ENCODE results near the gene TAP2. TPM values are rescaled to one million over a fixed set of nuclear protein-coding genes. Genes with fewer than 3 reads are reported as not detected.

Gene TAP2
- total RNA-seq, 1 experiment from 2014 or later = 59.9 TPM

GRCh38 chr6:32867554-32868256 is 29.2 kb upstream of the TAP2 start (continued):
- TF ChIP-seq ZBTB33 (IDR thresholded peaks at IDR 0.05; ENCODE audit: extremely low read depth, insufficient replicate concordance, low read length) (no peak), ELF1 (IDR thresholded peaks at IDR 0.05; ENCODE audit: borderline replicate concordance, low read depth) (no peak), CEBPB (IDR thresholded peaks at IDR 0.05; ENCODE audit: low read depth) (no peak)

GRCh38 chr6:32867022-32867477 is 28.5 kb upstream of the TAP2 start:
- no peak for TF ChIP-seq ELF1 (IDR thresholded peaks at IDR 0.05; ENCODE audit: borderline replicate concordance, low read depth)
- no peak for TF ChIP-seq EGR1 (IDR thresholded peaks at IDR 0.05; ENCODE audit: low read depth)
- TF ChIP-seq, protein P1, sequence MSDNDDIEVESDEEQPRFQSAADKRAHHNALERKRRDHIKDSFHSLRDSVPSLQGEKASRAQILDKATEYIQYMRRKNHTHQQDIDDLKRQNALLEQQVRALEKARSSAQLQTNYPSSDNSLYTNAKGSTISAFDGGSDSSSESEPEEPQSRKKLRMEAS (IDR thresholded peaks at IDR 0.05) = no peak
- TF ChIP-seq, protein P2, sequence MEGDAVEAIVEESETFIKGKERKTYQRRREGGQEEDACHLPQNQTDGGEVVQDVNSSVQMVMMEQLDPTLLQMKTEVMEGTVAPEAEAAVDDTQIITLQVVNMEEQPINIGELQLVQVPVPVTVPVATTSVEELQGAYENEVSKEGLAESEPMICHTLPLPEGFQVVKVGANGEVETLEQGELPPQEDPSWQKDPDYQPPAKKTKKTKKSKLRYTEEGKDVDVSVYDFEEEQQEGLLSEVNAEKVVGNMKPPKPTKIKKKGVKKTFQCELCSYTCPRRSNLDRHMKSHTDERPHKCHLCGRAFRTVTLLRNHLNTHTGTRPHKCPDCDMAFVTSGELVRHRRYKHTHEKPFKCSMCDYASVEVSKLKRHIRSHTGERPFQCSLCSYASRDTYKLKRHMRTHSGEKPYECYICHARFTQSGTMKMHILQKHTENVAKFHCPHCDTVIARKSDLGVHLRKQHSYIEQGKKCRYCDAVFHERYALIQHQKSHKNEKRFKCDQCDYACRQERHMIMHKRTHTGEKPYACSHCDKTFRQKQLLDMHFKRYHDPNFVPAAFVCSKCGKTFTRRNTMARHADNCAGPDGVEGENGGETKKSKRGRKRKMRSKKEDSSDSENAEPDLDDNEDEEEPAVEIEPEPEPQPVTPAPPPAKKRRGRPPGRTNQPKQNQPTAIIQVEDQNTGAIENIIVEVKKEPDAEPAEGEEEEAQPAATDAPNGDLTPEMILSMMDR (IDR thresholded peaks at IDR 0.05 in 2 of 3, conservative IDR thresholded peaks at IDR 0.05 in 1 of 3; ENCODE audit: borderline replicate concordance in 1 of 3, insufficient read depth in 1 of 3, low read depth in 2 of 3, low read length in 2 of 3) = no peak
- no peak for TF ChIP-seq SP1 (IDR thresholded peaks at IDR 0.05; ENCODE audit: low read depth)
- TF ChIP-seq EZH2phosphoT487 (IDR thresholded peaks at IDR 0.05; ENCODE audit: borderline replicate concordance) = no peak
- no peak for TF ChIP-seq YY1 (IDR thresholded peaks at IDR 0.05; ENCODE audit: extremely low read depth, insufficient replicate concordance, low read depth, low read length)
- TF ChIP-seq FOSL1 (IDR thresholded peaks at IDR 0.05; ENCODE audit: low read depth) = no peak
- no peak for TF ChIP-seq EZH2 (IDR thresholded peaks at IDR 0.05)
- peaks cover 0 to 5% of the 10 kb centered on the region in 2 experiments; a peak in 2 of 4 replicates for H3K4me1 ChIP-seq (ENCODE audit: control insufficient read depth in 1 of 2, insufficient read depth in 2 of 2, low read length in 2 of 2)
- no peak overlapping the region for H3K27ac ChIP-seq (ENCODE audit: low read depth, low read length)
- H4K20me1 ChIP-seq (ENCODE audit: insufficient read depth) = no peaks in the 10 kb centered on the region
- no peak overlapping the region for H3K9ac ChIP-seq (ENCODE audit: low read length)
- H3K27me3 ChIP-seq (ENCODE audit: insufficient read depth, low read length) = no peaks in the 10 kb centered on the region
- no peak overlapping the region for H3K4me2 ChIP-seq (ENCODE audit: low read length)
- RAD21 ChIA-PET (ENCODE audit: low non-redundant PET in 1 of 2, low total read pairs in 2 of 2, uncharacterized antibody in 2 of 2, unreplicated experiment in 2 of 2) = interaction anchor here (0.7 to 1.8 kb wide), 2 partner anchors 29 kb away, joined by 4 to 36 read pairs; partner anchors contain the start of gene TAP2 (in 1 of the 2)
- POLR2A ChIA-PET = interaction anchor here (0.7 to 3.1 kb wide), 2 partner anchors 29 to 53 kb away, joined by 4 to 23 read pairs; partner anchors contain the start of gene TAP2
- CTCF ChIA-PET = interaction anchor here (1.1 to 6.5 kb wide), 8 partner anchors 28 to 104 kb away, joined by 3 to 189 read pairs (median 6); partner anchors contain the start of genes HLA-DMB and TAP2
- H3K9me3 ChIP-seq (ENCODE audit: control insufficient read depth in 1 of 2, insufficient read depth in 1 of 2, low read depth in 1 of 2, low read length in 2 of 2) = no peaks in the 10 kb centered on the region
- no peak for ATAC-seq
- intact Hi-C loops (cut with micrococcal nuclease) = loop anchor here (5.0 kb wide), 1 partner anchor 435 kb away; no protein-coding TSS in a partner anchor
- H3K79me2 ChIP-seq (ENCODE audit: insufficient read depth, low read length) = no peaks in the 10 kb centered on the region
- 0 out of 2 replicates have a peak, but pooled peaks cover 5% of the 10 kb centered on the region for H3K9me2 ChIP-seq (ENCODE audit: insufficient read depth)
- H2AFZ ChIP-seq (ENCODE audit: low read depth, low read length, poor library complexity, severe bottlenecking) = peak overlapping the region; percentile 68
- H3K36me3 ChIP-seq (ENCODE audit: control insufficient read depth in 1 of 2, insufficient read depth in 2 of 2, low read length in 2 of 2) = no peaks in the 10 kb centered on the region
- no peak overlapping the region for H3K4me3 ChIP-seq (replicated peaks in 1 of 2; ENCODE audit: low read depth in 1 of 2, low read length in 2 of 2)
- no TSS peak for BruUV-seq (replicated peaks)
- DNase-seq (ENCODE audit: low read depth, low spot score) = no peak

Measured in HCT116 (cell line).